Small intestine (tissue), 7 donors: ENCODE results near the gene AXL. TPM values are rescaled to one million over a fixed set of nuclear protein-coding genes. Genes with fewer than 3 reads are reported as not detected.
"Not testable (repeated sequence)": the region's sequence is repeated elsewhere in the genome, so short reads cannot be mapped to it uniquely, and the experiment has no call there.

ENCODE experiments used
- DNase-seq, 2 donors: peaks; one replicate each; pipeline versions ENCODE4 v3.0.0 to v3.0.0-alpha.2; 2013
- FAIRE-seq: peaks from 2 replicates; lab custom pipeline; 2012; peaks lifted over from hg19 to GRCh38; lab: Jason Lieb, UNC
- H3K27ac ChIP-seq, 3 donors: one replicate each; pipeline ENCODE4 v1.5.1; 2013; ENCODE audit warnings: low read length in 2 of 3, mild to moderate bottlenecking in 2 of 3, control low read depth in 1 of 3, inconsistent platforms in 1 of 3, low read depth in 1 of 3, moderate library complexity in 1 of 3
- H3K27me3 ChIP-seq, 3 donors: one replicate each; pipeline ENCODE4 v1.6.1; 2013; ENCODE audit warnings: low read length in 3 of 3, inconsistent platforms in 1 of 3; ENCODE audit not compliant: control insufficient read depth in 3 of 3, insufficient read depth in 3 of 3
- H3K36me3 ChIP-seq, 3 donors: one replicate each; pipeline ENCODE4 v1.6.1; 2013; ENCODE audit warnings: low read length in 3 of 3, inconsistent platforms in 1 of 3, low read depth in 1 of 3, mild to moderate bottlenecking in 1 of 3, moderate library complexity in 1 of 3; ENCODE audit not compliant: control insufficient read depth in 3 of 3, insufficient read depth in 2 of 3
- H3K4me1 ChIP-seq, 3 donors: one replicate each; pipeline ENCODE4 v1.6.1; 2013; ENCODE audit warnings: low read length in 2 of 3, inconsistent platforms in 1 of 3, low read depth in 1 of 3, mild to moderate bottlenecking in 1 of 3, moderate library complexity in 1 of 3; ENCODE audit not compliant: control insufficient read depth in 3 of 3, insufficient read depth in 2 of 3
- H3K4me3 ChIP-seq, 3 donors: one replicate each; pipeline ENCODE4 v1.5.1; 2013; ENCODE audit warnings: low read length in 3 of 3, control low read depth in 1 of 3, inconsistent platforms in 1 of 3, low read depth in 1 of 3, mild to moderate bottlenecking in 1 of 3, moderate library complexity in 1 of 3
- H3K9me3 ChIP-seq, 2 donors: one replicate each; pipeline ENCODE4 v1.6.1; 2013; ENCODE audit warnings: low read depth in 1 of 2, low read length in 1 of 2; ENCODE audit not compliant: control insufficient read depth in 2 of 2, insufficient read depth in 1 of 2
- WGBS, 3 donors: extraction: QIAGEN DNeasy Blood & Tissue Kit; methylation state at CpG; one replicate each; pipeline ENCODE4 v1.1.7; 2013; 5-methylcytosine and 5-hydroxymethylcytosine counted together
- polyA plus RNA-seq, 4 donors: library from polyadenylated mRNA; stranded (reverse) in 3 of 4; unstranded in 1 of 4; fragments of 200-250 nt in 3 of 4; fragments of 120-200 nt in 1 of 4; gene quantifications; one replicate each; pipeline versions ENCODE4 v1.2.1 to v1.2.3, GENCODE V29; 2013
- donor health status: healthy with polysubstance abuse.
- donor health status: control.
- donor health status: control.
- donor health status: Bipolar disorder and iron deficiency.
- donor health status: healthy.

AXL gene
- polyA plus RNA-seq, 4 donors, result 0.67 to 13.4 (median 7.1) TPM

DNA sequence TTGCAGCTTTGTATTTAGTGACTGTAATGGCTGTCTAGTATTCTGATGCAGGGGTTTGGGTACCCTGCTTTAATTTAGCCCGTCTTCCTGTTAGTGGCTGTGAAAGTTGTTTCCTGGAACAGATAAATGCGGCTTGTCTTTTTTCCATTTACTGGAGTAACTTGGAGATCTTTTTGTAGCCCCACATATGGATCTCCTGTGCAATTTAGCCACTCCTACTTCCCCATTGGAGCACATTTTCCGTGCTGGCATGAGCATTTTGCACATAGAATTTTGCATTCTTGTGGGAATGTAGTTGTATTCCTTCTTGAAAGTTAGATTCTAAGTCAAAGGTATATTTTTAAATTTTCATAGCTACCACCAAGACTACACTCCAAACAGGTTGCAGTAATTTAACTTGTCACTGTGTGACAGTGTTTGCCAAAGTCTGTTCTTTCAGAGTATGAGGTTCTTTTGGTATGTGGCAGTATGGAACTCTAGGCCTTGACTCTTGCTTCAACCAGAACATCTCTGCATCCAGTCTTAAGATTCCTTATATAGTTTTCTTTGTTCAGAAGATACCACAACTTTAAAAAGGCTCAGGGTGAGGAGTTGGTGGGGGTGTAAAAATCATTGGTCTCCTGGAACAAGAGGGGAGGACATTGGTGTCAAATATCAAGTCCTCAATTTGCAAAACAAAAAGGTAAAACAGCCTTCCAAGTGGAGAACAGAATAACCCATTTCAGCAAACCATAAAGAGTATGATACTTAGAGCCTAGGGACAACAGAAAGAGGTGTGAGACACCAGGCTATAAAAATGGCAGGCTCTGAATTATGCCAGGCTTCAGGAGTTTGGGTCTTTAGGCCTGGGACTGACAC lies 69.9 kb downstream of the AXL start:
- Histone ChIP-seq H3K36me3 (peaks cover 16 to 77% (median 35%) of the 10 kb centered on the region in 3 donors), H3K27ac (no peak overlapping the region), H3K4me3 (no peak overlapping the region), H3K4me1 (no peaks in the 10 kb centered on the region), H3K9me3 (no peaks in the 10 kb centered on the region), H3K27me3 (no peaks in the 10 kb centered on the region)
- 80 to 89% (median 86%) methylated on average over 3 of the region's 3 CpGs for WGBS, 3 donors
- no peak for FAIRE-seq
- no peak for DNase-seq

GRCh38 chr19:41289814-41290213 lies 70.8 kb downstream of the AXL start:
- peaks cover 18 to 78% (median 45%) of the 10 kb centered on the region in 3 donors for H3K36me3 ChIP-seq
- not testable (repeated sequence) for FAIRE-seq, DNase-seq, H3K9me3 ChIP-seq, H3K27me3 ChIP-seq, H3K4me3 ChIP-seq, H3K4me1 ChIP-seq, H3K27ac ChIP-seq
- WGBS, 3 donors, result 92 to 95% (median 94%) methylated on average over 8 of the region's 8 CpGs

DNA sequence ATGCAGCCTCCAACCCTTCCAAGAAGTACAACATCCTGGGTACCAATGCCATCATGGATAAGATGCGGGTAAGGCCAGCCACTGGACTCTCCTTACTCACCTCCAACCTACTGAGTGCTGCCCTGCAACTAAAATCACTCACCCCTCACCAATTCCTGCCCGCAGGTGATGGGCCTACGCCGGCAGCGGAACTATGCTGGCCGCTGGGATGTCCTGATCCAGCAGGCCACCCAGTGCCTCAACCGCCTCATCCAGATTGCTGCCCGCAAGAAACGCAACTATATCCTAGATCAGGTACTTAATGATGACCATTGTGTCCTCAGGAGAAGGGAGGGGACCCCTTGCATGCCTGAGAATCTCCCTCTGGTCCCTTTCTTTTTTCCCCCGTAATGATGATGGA lies 75.4 kb downstream of the AXL start:
- Histone ChIP-seq H3K9me3 (no peaks in the 10 kb centered on the region), H3K4me3 (no peak overlapping the region), H3K4me1 (peaks cover 0 to 34% (median 12%) of the 10 kb centered on the region in 3 donors), H3K27me3 (no peaks in the 10 kb centered on the region), H3K36me3 (peaks cover 11 to 82% (median 53%) of the 10 kb centered on the region in 3 donors), H3K27ac (no peak overlapping the region)
- FAIRE-seq, result no peak
- no peak for DNase-seq
- 95 to 98% (median 97%) methylated on average over 10 of the region's 10 CpGs for WGBS, 3 donors

DNA sequence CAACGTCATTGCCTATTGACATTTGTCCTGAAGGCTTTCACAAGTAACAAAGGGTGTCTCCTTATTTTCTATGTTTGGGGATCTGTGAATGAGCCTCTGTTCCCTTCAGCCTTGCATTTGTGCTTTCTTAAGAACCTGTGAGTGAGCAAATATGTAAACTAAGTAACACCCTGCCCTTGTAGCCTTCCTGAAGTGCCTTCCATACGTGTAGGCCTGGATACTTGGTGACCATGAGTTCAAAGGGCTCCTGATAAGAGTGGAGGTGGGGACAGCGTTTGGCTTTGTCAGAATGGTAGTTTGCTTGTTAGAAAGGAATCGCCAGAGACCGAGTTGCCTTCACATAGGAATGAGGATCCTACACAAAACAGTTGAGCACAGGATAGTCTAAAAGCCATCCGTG lies 76.5 kb downstream of the AXL start:
- no peaks in the 10 kb centered on the region for H3K27me3 ChIP-seq
- peaks cover 11 to 82% (median 53%) of the 10 kb centered on the region in 3 donors for H3K36me3 ChIP-seq
- peaks cover 0 to 34% (median 12%) of the 10 kb centered on the region in 3 donors for H3K4me1 ChIP-seq
- no peak overlapping the region for H3K4me3 ChIP-seq
- FAIRE-seq, result no peak
- peak overlapping the region in 2 of 3 donors; percentile 39 to 47 for H3K27ac ChIP-seq
- peak; percentile 66 to 74 for DNase-seq
- no peaks in the 10 kb centered on the region for H3K9me3 ChIP-seq
- WGBS, 3 donors, result 31 to 61% (median 42%) methylated on average over 6 of the region's 6 CpGs

DNA sequence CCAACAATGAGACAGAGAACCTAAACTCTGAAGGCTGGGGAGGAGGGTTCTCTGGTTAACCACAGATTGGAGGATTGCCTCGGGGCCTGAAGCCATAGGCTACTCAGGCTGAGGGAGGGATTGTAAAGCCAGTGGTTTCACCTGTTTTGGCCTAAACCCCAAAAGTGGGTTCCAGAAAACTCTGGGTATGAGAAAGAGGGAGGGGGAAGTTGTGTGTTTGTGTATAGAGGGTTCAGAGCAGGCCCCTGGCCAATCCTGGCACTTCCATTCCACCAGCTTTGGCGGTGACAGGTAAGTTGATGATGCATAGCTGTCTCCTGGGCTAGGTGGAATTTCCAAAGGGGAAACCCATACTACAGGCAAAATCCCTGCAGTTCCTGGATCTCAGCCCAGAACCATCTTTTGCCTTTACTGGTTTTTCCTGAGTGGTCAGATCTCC lies 77.4 kb downstream of the AXL start:
- peaks cover 0 to 34% (median 12%) of the 10 kb centered on the region in 3 donors for H3K4me1 ChIP-seq
- WGBS, 3 donors, result 72 to 94% (median 75%) methylated on average over 2 of the region's 2 CpGs
- DNase-seq (no peak), FAIRE-seq (no peak)
- no peaks in the 10 kb centered on the region for H3K27me3 ChIP-seq
- H3K4me3 ChIP-seq, result no peak overlapping the region
- H3K36me3 ChIP-seq, result peaks cover 11 to 78% (median 55%) of the 10 kb centered on the region in 3 donors
- peak overlapping the region in 2 of 3 donors; percentile 80 to 96 for H3K27ac ChIP-seq
- H3K9me3 ChIP-seq, result no peaks in the 10 kb centered on the region

- peak in 1 of 2 donors; percentile 44 for DNase-seq
- WGBS, 3 donors, result 55 to 64% (median 63%) methylated on average over 7 of the region's 7 CpGs
- Histone ChIP-seq H3K27me3 (no peaks in the 10 kb centered on the region), H3K27ac (peak overlapping the region; percentile 68 to 96 (median 80)), H3K9me3 (no peaks in the 10 kb centered on the region), H3K4me3 (no peak overlapping the region), H3K4me1 (peaks cover 0 to 34% (median 12%) of the 10 kb centered on the region in 3 donors), H3K36me3 (peaks cover 15 to 78% (median 48%) of the 10 kb centered on the region in 3 donors)
- no peak for FAIRE-seq
Measured at GRCh38 chr19:41297628-41298347, 78.8 kb downstream of the AXL start.

- H3K27me3 ChIP-seq, result no peaks in the 10 kb centered on the region
- H3K4me1 ChIP-seq, result peaks cover 0 to 34% (median 12%) of the 10 kb centered on the region in 3 donors
- DNase-seq, result peak; percentile 30 to 64
- H3K9me3 ChIP-seq, result no peaks in the 10 kb centered on the region
- peak overlapping the region; percentile 68 to 96 (median 80) for H3K27ac ChIP-seq
- H3K36me3 ChIP-seq, result peaks cover 13 to 82% (median 46%) of the 10 kb centered on the region in 3 donors
- WGBS, 3 donors, result 37 to 65% (median 56%) methylated on average over 4 of the region's 4 CpGs
- FAIRE-seq, result no peak
- no peak overlapping the region for H3K4me3 ChIP-seq
Measured at GRCh38 chr19:41298348-41298964, 79.4 kb downstream of the AXL start.
